H54 (cell line): ENCODE data around the gene SLIT3.
"Not testable (repeated sequence)": the region's sequence is repeated elsewhere in the genome, so short reads cannot be mapped to it uniquely, and the experiment has no call there.

Experiments used
- DNase-seq: peaks from one replicate; pipeline ENCODE4 v3.0.0; 2011; ENCODE audit warnings: low spot score, mixed read lengths; ENCODE audit not compliant: insufficient read length
- FAIRE-seq: peaks from 3 replicates; lab custom pipeline; 2011; peaks lifted over from hg19 to GRCh38; lab: Jason Lieb, UNC
- POLR2A ChIP-seq: IDR thresholded peaks from 2 replicates; pipeline ENCODE4 v1.6.1; 2011; ENCODE audit warnings: low read depth, mild to moderate bottlenecking, low read length

SLIT3 gene

DNA sequence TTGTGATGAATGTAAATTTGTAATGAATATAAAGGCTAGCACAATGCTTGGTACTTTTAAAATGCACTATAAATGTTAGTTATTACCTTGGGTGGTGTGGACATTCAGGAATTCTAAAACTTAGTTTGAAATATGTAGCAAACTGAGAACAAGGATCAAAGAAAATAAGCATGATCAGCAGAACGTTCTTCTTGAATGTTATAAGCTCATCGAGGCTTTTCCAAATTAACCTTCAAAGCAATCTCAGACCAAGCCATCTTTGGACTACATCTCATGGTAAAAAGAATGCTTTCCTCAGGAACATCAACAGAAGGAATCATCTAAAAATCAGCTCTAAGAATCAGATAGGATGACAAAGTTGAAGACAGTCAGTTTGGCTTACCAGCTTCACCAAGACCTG, 146.3 kb downstream of the SLIT3 start:
- no peak for FAIRE-seq
- TF ChIP-seq POLR2A = no peak

DNA sequence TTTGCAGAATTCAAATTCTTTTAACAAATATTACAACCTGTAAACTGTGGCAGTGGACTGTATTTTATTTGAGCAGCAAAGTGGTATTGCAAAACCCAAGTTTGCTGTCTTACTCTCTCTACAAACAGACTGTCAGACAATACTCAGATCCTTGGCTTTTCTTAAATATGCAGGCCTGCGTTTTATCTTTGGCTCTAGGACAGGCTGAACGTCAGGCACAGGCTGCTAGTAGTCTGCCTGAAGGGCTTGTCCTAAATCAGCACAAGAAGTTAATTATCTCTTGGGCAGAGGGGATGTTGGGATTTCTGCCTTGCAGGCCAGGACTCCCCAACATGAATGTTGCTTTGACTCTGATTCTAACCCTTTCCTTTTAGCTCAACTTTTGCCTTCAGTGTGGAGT, 147.5 kb downstream of the SLIT3 start:
- DNase-seq (no peak), FAIRE-seq (no peak)
- no peak for TF ChIP-seq POLR2A

More for the DNA sequence above, 146.3 kb downstream of the SLIT3 start:
- no peak for DNase-seq

DNA sequence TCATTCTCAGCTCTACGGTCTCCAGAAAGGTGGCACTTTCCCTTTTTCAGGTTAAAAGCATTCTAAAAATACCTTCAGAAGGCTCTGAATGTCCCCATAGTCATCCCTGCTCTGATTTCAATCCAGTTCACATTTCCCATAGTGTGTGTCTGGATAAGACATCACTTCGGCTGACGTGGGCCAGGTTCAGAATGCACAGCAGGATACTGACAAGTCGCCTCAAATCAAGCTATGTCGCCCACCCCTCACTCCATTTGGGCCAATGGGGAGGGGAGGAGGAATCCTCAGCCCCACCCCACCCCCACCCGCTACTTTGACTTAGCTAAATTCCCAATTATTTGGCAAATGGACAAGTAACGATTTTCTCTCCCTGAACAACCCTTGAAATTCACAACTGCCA, 148.0 kb downstream of the SLIT3 start:
- FAIRE-seq = no peak
- no peak for TF ChIP-seq POLR2A
- no peak for DNase-seq

DNA sequence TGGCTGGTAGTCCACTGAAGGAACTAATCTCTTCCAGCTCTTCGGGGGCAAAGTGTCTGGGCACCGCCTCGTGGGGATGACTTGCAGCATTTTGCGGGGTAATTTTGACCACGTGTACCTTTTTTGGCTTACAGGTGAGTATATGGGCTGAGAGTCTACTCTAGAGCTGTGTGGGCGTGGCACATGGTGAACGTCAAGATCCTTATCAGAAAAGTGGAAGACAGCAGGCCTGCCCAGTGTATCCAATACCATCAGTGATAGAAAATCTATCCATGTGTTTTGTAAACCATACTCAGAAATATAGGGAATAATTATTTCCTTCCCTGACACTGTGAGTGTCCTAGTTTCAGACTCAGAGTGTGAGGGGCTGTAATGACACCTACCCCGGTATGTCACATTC, 148.5 kb downstream of the SLIT3 start:
- no peak for TF ChIP-seq POLR2A
- no peak for FAIRE-seq
- DNase-seq = no peak

DNA sequence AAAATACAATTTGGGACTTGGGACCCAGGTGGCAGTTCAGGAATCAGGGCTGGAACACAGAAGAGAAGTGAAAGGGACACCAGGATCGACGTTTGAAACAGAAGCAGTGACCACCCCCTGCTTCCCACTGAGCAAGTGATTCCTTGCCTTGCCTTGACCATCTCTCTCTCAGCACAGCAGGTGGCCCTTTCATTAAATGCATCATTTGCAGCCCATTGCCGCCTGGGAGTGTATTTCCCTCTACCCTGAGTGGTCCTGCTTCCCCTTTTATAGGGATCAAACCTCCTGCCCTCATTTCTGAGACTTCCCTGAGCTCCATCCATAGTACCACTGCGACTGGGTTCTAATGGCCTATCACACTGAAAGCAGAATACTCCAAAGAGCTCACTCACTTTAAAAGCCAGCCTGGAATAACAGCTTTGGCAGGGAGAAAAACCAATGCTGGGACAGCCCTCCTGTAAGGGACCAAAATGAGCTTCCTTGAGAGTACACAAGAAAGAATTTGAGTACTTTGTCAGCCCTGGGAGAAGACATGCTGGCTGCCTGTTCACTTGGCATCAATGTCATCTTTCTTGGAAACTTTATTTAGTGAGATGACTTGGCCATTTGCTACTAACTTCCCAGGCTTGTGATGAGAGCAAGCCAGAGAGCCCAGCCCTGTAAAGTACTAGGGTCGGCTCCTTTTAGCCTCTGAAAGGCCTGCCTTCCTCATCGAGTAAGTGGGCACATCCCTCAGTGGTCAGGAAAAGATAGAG, 149.7 kb downstream of the SLIT3 start:
- TF ChIP-seq POLR2A = no peak
- DNase-seq (no peak), FAIRE-seq (no peak)

DNA sequence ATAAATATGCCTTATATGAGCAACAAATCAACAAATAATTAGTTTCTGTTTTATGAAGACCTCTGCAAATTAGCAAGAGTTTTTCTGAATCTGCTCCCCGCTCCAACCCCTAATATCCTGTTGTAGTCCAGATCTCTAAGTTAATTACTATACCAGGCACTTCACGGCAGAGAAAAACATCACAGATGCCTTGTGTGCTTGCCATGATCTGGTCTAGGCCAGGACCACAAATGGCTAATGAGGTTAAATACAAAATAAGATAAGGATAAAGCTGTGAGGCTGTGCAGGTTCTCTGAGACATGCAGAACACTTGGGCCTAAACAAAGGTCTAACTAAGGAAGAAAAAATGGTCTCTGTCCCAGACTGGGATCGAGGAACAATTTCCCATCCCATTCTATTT, 150.8 kb downstream of the SLIT3 start:
- DNase-seq (no peak), FAIRE-seq (no peak)
- TF ChIP-seq POLR2A = no peak

DNA sequence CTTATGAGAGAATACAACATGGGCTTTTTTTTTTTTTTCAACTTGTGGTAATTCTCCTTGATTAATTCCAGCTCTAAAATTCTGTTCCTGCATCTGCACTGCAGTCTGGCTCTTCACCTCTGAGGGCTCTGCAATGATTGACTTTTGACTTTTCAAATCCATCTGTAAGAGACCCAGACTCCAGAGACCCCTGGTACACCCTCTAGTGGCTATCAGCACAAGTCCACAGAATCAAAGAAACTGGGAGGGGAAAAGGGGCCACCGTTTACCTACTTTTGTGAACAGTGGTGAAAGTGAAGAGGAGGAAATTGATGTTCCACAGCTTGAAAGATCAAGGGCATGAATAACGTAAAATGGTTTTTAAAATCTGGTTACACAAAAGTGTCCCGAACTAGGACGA, 151.6 kb downstream of the SLIT3 start:
- no peak for TF ChIP-seq POLR2A
- no peak for DNase-seq
- no peak for FAIRE-seq

DNA sequence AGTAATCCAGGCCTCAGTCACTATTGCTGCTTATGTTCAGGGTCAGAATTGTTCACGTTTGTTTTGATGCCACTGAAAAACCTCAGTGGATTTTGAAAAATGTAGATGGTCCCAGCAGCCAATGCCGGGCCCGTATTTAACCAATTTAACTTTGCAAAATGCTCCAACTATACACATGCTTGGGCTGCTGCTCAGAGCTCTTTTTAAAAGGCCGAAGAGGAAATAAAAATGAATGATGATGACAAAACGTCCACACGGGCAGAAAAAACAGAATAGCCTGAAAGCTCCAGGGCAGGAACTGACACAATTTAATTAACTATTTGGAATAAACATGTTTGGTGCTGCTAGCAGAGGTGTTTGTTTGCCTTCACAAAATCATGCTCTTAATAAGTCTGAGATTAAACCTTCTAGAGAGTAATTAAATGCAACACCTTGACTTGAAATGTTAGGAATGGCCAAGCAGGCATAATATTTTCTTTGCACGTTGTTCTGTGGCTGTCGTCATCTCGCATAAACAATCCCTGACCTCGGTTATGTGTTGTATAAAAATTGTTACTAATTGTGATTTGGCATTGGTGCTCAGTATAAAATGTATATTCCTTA, 152.7 kb downstream of the SLIT3 start:
- FAIRE-seq (no peak), DNase-seq (no peak)
- no peak for TF ChIP-seq POLR2A

DNA sequence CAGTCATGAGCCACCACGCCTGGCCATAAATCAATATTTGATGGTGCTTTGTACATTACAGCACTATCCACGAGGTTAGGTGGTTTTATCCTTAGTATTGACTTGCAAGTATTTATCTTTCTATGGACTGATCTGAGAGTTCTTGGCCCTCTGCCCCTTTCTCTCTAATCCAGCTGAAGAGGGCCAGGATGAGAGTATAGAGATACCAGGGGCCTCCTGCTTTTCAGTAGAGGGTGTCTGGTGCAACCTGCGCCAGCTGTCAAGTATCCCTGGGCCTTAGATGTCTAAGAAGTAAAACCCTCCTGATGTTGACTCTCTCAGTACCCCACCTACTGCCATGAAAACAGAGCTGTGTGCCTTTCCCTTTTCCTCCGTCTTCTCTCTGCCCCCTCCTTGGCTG, 153.4 kb downstream of the SLIT3 start:
- no peak for FAIRE-seq
- DNase-seq = no peak
- TF ChIP-seq POLR2A = no peak

DNA sequence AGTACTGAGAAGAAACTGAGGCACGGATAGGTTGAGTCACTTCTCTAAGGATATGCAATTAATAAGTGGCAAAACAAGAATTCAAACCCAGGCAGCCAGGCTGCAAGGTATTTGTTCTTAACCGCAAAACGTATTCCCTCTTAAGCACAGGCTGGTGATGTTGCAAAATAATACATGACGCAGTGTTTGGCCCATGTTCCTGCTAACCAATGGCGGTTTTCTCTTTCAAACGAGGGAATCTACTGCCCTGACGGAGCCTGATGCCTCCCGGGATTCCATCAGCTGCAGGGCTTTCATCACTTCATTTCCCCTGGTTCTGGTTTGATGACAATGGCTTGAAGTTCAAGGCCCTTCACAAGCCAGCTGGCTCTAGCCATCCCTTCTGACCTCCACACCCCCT, 154.8 kb downstream of the SLIT3 start:
- TF ChIP-seq POLR2A = no peak
- FAIRE-seq (no peak), DNase-seq (no peak)

DNA sequence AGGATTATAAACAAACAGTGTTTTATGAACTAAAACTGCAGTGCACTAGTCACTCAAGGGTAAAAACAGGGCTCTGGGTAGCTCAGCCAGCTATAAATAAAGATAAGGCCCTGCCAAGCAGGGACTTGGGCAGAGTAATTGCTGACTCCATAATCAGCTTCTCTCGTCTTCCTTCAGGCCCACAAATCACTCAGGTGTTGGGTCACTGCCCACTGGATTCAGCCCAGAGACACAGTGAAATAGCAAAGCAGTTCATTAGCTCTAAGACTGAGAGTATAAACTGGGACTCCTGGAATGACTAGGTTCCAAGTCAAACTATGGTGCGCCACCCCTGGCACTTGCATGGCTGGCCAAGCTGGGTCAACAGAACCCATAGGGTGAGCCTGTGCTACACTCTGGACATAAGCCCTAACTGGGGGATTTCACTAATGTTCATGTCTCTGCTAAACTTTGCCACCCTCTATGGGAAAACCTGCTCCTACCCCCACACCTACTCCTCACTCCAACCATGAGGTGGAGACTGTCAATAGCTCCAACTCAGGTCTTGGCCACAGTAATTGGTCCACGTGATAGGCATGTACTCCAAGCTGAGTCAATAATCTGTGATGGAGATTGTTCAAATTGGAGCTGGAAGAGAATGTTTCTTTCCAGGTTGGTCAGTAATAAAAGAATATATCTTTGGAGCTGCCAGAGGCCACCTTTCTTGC, 158.5 kb downstream of the SLIT3 start:
- DNase-seq (no peak), FAIRE-seq (no peak)
- TF ChIP-seq POLR2A = no peak

DNA sequence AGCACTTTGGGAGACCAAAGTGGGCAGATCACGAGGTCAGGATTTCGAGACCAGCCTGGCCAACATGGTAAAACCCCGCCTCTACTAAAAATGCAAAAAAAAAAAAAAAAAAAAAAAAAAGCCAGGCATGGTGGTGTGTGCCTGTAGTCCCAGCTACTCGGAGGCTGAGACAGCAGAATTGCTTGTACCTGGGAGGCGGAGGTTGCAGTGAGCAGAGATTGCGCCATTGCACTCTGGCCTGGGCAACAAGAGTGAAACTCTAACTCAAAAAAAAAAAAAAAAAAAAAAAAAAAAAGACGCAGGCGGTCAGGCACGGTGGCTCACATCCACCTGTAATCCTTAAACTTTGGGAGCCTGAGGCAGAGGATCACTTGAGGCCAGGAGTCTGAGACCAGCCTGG, 160.7 kb downstream of the SLIT3 start:
- FAIRE-seq, DNase-seq: not testable (repeated sequence)

DNA sequence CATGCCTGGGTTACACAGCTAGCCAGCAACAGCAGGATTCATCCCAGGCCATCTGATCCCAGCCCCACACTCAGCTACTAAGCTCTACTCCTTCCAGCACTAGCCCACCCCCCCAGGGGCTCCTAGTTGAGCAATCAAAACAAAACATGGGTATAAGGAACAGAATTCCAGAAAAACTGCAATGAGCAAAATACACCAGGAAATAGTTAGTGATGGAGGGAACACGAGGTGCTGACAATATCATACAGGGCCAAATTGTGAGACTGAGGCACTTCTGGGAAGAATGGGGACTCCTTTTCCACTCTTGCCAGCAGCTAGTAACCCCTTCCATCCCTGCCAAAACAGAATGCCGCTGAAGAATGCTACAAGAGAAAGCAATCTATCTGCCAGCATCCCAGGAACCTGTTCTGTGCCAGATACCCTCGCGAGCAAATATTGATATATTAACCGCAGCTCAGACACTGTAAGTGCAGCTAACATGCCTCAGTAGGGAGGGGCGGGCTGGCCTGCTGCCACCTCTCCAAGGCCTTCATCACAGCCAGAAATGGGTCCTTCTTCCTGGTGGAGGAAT, 161.4 kb downstream of the SLIT3 start:
- FAIRE-seq = no peak

DNA sequence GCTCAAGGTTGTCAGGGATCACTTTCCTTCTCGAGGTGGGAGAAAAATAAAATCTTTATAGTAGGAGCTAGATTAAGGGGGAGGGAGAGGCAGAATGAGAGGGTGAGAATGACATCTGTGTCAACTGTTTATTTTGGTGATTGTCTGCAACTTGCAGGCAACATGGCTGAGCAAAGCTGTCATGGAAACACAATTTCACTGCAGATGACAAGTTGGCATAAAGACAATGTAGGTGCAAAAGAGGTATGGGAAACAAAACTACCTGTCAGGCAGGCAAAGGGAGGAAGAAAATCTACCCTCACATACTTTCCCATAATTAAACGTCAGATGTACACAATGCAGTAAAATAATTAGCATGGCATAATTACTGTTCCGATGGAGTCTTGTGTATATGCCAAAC, 167.4 kb downstream of the SLIT3 start:
- FAIRE-seq (no peak), DNase-seq (no peak)
- no peak for TF ChIP-seq POLR2A

More for the DNA sequence above, 161.4 kb downstream of the SLIT3 start:
- no peak for DNase-seq
- TF ChIP-seq POLR2A = no peak
